Activated effector memory CD4-positive, alpha-beta T cell treated with Interleukin-2 at 50 U/mL for 16 hours (primary cell): ENCODE results near the gene APAF1.
"Not testable (repeated sequence)": the region's sequence is repeated elsewhere in the genome, so short reads cannot be mapped to it uniquely, and the experiment has no call there.

Source experiments
- DNase-seq: peaks from one replicate; pipeline ENCODE4 v3.0.0-alpha.2; 2020

APAF1 gene

GRCh38 chr12:98733667-98734350, 88.7 kb downstream of the APAF1 start:
- DNase-seq, result no peak

GRCh38 chr12:98735821-98736220, 90.7 kb downstream of the APAF1 start:
- DNase-seq, result no peak

DNA sequence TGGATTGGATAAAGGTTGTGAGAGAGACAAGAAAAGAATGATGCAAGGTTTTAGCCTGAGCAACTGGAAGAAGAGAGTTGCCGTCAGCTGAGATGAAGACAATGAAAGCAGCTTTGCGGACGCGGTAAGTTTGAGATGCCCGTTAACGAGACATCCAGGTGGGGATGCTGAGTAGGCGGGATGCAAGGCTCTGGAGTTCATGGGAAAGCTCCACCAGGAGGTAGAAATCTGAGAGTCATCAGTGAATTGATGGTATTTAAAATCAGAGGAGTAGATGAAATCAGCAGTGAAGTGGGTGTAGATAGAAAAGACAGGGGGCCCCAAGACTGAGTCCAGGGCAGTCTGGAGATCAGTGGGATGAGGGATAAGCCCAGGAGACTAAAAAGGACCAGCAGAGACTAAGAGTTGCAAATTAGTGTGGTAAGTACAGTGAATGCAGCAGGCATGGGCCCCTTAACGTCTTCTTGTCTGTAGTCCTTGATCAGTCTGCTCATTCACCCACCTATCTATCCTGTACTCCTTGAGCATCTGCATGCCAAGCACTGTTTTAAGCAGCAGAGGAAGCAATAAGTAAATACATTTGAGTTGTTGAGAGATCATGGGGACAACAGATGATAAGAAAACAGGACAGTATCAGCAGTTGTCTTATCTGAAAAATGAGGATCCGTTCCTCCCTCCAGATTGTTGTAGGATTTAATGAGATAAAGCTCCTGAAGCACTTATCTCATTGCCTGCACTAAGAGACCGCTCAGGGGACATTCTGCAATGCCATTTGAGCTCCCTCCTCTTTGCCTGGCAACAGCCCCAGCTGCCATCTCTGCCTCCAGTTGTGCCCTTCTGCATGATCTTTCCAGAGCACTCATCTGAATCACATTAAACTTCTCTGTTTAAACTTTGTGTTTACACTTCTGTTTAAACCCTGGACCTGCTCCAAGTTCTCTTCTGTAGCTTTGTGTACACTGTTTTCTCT, 91.5 kb downstream of the APAF1 start:
- DNase-seq, result no peak

- no peak for DNase-seq
Observed at GRCh38 chr12:98737322-98737712, 92.2 kb downstream of the APAF1 start.

DNA sequence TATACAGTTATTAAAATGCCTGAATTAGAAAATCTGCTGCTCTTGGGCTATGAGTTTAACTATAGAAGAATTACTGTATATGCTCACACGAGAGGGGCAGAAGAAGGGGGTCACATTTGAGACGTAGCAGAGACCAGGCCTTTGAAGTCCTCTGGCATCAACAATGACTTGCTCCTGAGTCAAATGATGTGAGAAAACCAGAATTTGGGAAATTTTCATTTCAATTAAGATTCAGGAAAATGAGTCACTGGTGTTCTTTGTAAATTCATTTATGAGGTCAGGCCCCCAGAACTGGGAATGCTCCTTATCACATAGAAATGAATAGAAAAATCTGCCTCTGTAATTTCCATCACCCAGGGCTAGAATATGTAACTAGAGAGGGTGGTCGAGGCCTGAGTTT, 92.9 kb downstream of the APAF1 start:
- no peak for DNase-seq

GRCh38 chr12:98738539-98738938, 93.4 kb downstream of the APAF1 start:
- DNase-seq, result no peak

- no peak for DNase-seq
Observed at GRCh38 chr12:98740751-98741150, 95.7 kb downstream of the APAF1 start.

- DNase-seq, result no peak
Observed at GRCh38 chr12:98741196-98741555, 96.1 kb downstream of the APAF1 start.

DNA sequence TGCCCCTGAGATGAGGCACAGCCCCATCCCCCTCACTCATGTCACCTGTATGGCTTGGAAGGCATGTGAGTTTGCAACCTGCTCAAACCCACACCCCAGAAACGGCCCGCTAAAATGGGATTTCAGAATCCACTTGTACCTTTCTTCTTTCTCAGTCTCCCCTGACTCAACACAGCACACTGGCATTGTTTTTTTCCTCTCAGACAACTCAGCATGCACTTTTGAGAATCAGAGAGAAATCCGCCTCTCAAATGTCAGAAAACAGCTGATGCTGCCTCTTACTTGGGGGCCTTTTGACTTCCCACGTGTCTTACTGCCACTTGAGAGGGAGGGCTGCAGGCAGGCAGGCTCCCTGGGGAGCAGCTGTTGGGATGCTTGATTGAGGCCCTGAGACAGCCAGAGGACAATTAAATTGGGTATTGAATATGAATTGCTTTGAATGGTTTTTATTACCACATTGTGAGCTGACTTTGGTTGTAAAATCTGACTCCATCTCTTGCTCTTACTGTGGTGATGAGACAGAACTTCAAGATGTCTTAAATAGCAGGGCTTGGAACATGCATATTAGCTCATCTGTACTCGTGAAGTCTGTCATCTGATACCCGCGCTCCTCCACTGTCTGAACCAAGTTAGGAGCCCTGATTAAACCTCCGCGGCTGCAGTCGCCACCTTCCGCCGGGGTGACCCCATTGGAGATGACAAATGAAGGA, 96.6 kb downstream of the APAF1 start:
- DNase-seq, result no peak

DNA sequence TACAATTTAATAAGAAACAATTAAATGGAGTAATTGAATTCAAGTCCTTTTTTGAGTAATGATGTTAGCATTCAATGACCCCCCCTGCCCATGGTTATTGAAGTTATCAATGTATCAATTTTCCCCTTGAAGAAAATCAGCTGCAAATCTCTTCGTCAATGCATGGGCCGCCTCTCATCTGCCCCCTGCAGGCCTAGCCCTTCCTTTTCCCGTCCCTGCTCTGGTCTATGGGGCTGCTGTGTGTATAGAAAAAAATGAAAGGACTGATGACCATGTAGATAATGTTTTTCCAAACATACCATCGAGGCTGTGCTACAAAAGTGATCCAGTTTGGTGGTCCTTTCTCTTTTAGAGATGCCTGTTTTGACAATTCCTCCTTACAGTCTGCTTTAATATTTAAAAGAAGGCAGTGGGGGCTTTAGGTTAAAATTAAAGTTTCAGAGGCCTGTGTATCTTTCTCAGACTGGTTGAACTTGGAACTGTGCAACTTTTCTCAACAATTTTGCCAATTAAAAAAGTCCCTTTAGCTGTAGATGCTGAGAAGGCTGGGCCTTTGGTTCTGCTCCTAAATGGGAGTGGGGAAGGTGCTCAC, 98.4 kb downstream of the APAF1 start:
- DNase-seq, result no peak

- no peak for DNase-seq
Observed at GRCh38 chr12:98744680-98745079, 99.6 kb downstream of the APAF1 start.

DNA sequence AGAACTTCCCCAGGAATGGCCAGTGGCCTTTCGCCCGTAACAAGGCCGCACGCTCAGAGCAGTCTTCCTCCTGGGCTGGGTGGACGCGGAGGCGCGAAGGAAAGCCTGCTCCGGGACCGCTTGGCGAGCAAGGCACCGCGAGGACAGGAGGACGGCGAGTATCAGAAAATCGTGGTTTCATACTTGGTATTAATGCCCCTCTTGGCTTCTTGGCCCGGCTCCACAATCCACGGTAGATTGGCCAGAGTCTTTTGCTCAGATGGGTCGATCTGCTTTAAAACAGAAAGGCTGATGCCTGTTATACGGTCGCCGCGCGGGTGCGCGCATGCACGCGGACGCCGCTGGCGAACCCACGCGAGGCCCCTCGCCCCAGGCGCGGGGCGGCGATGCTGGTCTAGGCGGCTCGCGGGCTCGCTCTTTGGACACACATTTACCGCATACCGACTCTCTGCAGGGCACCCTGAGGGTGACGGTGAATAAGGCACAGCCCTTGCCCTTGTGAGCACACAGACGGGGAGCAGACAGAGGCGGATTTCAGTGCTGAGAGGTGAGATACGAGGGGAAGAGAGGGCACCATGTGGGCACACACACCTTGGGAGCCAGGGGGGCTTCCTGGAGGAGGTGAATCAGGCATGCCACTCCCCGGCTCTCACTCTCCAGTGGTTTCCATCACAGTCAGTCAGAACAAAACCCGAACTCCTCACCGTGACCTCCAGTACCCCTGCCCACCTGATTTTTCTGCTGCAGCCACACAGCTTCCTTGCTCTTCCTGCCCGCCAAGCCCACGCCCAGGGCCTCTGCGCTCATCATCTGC, 100.7 kb downstream of the APAF1 start:
- peak; percentile 25 for DNase-seq

DNA sequence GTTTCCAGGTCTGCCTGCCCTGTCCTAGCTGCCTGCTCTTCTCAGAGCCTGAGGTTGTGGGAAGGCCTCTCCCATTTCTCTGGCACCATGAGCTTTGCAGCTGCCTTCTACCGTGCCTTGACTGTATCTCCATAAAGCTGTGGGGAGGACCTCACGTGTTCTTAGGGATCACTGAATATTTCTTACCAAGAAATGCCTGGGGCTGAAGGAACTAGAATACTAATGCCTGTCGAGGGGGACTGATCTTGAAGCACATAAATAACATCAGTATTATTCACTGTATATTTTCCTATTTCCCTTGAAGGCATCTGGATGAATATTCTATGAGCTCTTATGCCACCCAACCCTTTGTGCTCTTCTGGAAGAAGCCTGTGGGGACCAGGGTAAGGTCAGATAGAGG, 103.4 kb downstream of the APAF1 start:
- no peak for DNase-seq

GRCh38 chr12:98750511-98750910, 105.4 kb downstream of the APAF1 start:
- no peak for DNase-seq

DNA sequence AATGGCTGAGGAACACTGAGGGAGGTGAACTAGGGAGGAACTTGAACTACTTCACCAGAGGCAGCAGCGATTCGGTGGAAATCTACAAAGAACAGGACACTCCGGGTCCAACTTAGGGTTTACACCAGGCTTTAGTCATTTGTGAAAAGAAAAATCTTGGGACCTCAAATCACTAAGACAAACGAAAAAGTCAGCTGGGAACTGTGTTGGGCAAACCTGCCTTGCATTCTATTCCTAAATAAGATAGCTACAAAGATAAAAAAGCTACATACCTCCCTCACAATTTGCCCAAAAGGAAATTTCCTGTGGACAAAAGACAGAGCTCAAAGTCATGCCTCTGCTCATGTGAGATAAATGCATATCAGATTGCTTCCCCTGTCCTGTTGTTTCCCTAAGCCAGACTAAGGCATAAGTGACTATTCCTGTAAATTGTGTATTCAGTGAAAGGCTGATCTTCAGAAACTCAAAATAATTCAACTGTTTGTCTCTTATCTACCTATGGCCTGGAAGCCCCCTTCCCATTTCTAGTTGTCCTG, 106.6 kb downstream of the APAF1 start:
- DNase-seq, result no peak

- no peak for DNase-seq
Observed at GRCh38 chr12:98752726-98753125, 107.6 kb downstream of the APAF1 start.

GRCh38 chr12:98754095-98754494, 109.0 kb downstream of the APAF1 start:
- no peak for DNase-seq

DNA sequence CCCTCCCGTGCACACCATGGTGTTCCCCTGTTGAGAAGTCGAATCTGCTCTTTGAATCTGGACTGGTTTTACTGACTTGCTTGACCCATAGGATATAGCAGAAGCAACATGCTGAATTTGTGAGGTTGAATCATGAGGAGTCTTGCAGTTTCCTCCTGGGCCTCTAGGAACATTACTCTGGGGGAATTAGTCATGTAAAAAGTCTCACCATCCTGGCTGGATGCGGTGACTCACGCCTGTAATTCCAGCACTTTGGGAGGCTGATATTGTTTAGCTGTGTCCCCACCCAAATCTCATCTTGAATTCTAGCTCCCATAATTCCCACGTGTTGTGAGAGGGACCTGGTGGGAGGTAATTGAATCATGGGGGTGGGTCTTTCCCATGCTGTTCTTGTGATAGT, 110.8 kb downstream of the APAF1 start:
- DNase-seq, result not testable (repeated sequence)

DNA sequence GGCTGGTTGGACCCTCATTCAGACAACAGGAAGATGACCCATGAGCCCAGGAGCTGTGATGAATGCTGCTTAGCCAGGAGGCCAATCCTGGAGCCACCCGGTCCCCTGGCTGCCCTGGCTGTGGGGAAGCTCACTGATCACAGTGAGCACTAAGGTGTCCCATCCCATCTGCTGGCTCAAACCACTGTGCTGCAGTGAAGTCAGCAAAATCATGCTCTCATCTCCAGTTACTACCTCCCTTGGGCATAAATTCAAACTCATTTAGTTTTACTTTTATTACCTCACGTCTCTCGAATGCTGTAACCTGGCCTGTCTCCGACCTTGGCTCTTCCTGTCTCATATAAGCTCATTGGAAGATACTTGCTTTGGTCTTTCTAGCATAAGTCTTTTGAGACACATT, 112.4 kb downstream of the APAF1 start:
- no peak for DNase-seq

- no peak for DNase-seq
Observed at GRCh38 chr12:98758331-98758730, 113.2 kb downstream of the APAF1 start.

- DNase-seq, result no peak
Observed at GRCh38 chr12:98763656-98764055, 118.6 kb downstream of the APAF1 start.

GRCh38 chr12:98767248-98767647, 122.2 kb downstream of the APAF1 start:
- DNase-seq, result no peak
